Measurements from ENCODE around the gene KATNB1.

GRCh38 chr16:57700781-57701551, 34.6 kb upstream of the KATNB1 start:
- no peak for TF ChIP-seq ZFP3 (CRISPR knock-in tag; IDR thresholded peaks at IDR 0.05)
- no peak for TF ChIP-seq ZNF70 (CRISPR knock-in tag; IDR thresholded peaks at IDR 0.05)
